Testis (tissue), 2 donors: ENCODE data around the gene AXDND1.
"Not testable (repeated sequence)": the region's sequence is repeated elsewhere in the genome, so short reads cannot be mapped to it uniquely, and the experiment has no call there.

Source experiments
- POLR2A ChIP-seq: fragments of 450-650 bp; IDR thresholded peaks from one replicate; pipeline ENCODE4 v1.6.1; 2017; ENCODE audit warnings: antibody characterized with exemption, mild to moderate bottlenecking, moderate library complexity
- TF ChIP-seq, protein P1 (sequence below), 3 experiments: fragments of 450-650 bp in 2 of 3; fragments of 200-600 bp in 1 of 3; sonication (generic) in 1 of 3; IDR thresholded peaks; one replicate each; pipeline ENCODE4 v1.5.1; 2016 to 2019; ENCODE audit warnings: antibody characterized with exemption in 3 of 3, mild to moderate bottlenecking in 2 of 3, moderate library complexity in 1 of 3

DNA sequence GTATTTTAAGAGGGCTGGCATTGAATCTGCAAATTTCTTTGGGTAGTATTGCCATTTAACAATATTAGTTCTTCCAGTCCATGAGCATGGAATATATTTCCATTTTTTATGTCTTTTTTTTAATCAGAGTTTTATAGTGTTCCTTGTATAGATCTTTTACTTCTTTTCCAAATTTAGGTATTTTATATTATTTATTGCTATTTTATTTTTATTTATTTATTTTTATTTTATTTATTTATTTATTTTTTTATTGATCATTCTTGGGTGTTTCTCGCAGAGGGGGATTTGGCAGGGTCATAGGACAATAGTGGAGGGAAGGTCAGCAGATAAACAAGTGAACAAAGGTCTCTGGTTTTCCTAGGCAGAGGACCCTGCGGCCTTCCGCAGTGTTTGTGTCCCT lies 52.0 kb downstream of the AXDND1 start:
- TF ChIP-seq, protein P1, sequence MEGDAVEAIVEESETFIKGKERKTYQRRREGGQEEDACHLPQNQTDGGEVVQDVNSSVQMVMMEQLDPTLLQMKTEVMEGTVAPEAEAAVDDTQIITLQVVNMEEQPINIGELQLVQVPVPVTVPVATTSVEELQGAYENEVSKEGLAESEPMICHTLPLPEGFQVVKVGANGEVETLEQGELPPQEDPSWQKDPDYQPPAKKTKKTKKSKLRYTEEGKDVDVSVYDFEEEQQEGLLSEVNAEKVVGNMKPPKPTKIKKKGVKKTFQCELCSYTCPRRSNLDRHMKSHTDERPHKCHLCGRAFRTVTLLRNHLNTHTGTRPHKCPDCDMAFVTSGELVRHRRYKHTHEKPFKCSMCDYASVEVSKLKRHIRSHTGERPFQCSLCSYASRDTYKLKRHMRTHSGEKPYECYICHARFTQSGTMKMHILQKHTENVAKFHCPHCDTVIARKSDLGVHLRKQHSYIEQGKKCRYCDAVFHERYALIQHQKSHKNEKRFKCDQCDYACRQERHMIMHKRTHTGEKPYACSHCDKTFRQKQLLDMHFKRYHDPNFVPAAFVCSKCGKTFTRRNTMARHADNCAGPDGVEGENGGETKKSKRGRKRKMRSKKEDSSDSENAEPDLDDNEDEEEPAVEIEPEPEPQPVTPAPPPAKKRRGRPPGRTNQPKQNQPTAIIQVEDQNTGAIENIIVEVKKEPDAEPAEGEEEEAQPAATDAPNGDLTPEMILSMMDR (IDR thresholded peaks at IDR 0.05): not testable (repeated sequence)
- not testable (repeated sequence) for TF ChIP-seq POLR2A
